Left lung (tissue), 10 donors: ENCODE measurements around the gene DNA2. TPM values are rescaled to one million over a fixed set of nuclear protein-coding genes. Genes with fewer than 3 reads are reported as not detected.

Source experiments
- ATAC-seq: fragments of 200-7000 bp; cut with Tn5 transposase; one replicate; pipeline ENCODE4 v1.9.1; 2020; ENCODE audit warnings: moderate library complexity
- DNase-seq, 4 donors: peaks; one replicate each; pipeline ENCODE4 v3.0.0-alpha.2; 2013 to 2020
- H3K27ac ChIP-seq, 2 donors: fragments of 200-600 bp; sonication (generic) in 1 of 2; one replicate each; pipeline versions ENCODE4 v1.5.0 to v1.8.0; 2020 to 2021
- H3K27me3 ChIP-seq, 2 donors: fragments of 200-600 bp; sonication (generic) in 1 of 2; one replicate each; pipeline versions ENCODE4 v1.5.0 to v1.8.0; 2020 to 2021
- H3K36me3 ChIP-seq, 2 donors: fragments of 200-600 bp; sonication (generic) in 1 of 2; one replicate each; pipeline versions ENCODE4 v1.5.0 to v1.8.0; 2020 to 2021
- H3K4me1 ChIP-seq, 2 donors: fragments of 200-600 bp; one replicate each; pipeline ENCODE4 v1.8.0; 2021
- H3K4me3 ChIP-seq, 2 donors: fragments of 200-600 bp; sonication (generic) in 1 of 2; one replicate each; pipeline versions ENCODE4 v1.5.0 to v1.8.0; 2020 to 2021; ENCODE audit warnings: mild to moderate bottlenecking in 1 of 2
- H3K9me3 ChIP-seq, 2 donors: fragments of 200-600 bp; sonication (generic) in 1 of 2; one replicate each; pipeline versions ENCODE4 v1.5.0 to v1.8.0; 2020 to 2021
- intact Hi-C, 2 donors: fragments of 100-400 bp; cut with DNase I; formaldehyde crosslinking; loops; one replicate each; pipeline versions ENCODE4 v1.11.2 to v1.14.2; 2022
- polyA plus RNA-seq, 6 donors: library from polyadenylated mRNA; unstranded; fragments of 120-200 nt; gene quantifications; one replicate each; pipeline ENCODE4 v1.2.1, GENCODE V29; 2013; ENCODE audit not compliant: insufficient read length in 6 of 6
- total RNA-seq, 2 donors: library from RNA; stranded (reverse); fragmentation: NEBNext Ultra II Directional; extraction: Animal tissue kit (Norgen Biotek cat#: 25700); gene quantifications; one replicate each; pipeline ENCODE4 v1.2.1, GENCODE V29; 2021
- TF ChIP-seq, protein P1 (sequence below), 2 donors: fragments of 200-600 bp; sonication (generic) in 1 of 2; IDR thresholded peaks; one replicate each; pipeline versions ENCODE4 v1.5.0 to v1.8.0; 2021; ENCODE audit warnings: antibody characterized with exemption in 2 of 2
- donor health status: DM: no; HTN: yes; CAD: no.
- donor health status: DM: no; HTN: no; CAD: no.

Gene DNA2
- total and polyA plus RNA-seq, 8 donors, result 7.2 to 14.6 (median 10.3) TPM

- DNase-seq (no peak), ATAC-seq (no peak)
- no peaks in the 10 kb centered on the region for H3K9me3 ChIP-seq
- intact Hi-C loops, result no loop called here
- TF ChIP-seq, protein P1, sequence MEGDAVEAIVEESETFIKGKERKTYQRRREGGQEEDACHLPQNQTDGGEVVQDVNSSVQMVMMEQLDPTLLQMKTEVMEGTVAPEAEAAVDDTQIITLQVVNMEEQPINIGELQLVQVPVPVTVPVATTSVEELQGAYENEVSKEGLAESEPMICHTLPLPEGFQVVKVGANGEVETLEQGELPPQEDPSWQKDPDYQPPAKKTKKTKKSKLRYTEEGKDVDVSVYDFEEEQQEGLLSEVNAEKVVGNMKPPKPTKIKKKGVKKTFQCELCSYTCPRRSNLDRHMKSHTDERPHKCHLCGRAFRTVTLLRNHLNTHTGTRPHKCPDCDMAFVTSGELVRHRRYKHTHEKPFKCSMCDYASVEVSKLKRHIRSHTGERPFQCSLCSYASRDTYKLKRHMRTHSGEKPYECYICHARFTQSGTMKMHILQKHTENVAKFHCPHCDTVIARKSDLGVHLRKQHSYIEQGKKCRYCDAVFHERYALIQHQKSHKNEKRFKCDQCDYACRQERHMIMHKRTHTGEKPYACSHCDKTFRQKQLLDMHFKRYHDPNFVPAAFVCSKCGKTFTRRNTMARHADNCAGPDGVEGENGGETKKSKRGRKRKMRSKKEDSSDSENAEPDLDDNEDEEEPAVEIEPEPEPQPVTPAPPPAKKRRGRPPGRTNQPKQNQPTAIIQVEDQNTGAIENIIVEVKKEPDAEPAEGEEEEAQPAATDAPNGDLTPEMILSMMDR (IDR thresholded peaks at IDR 0.05), result no peak
- H3K36me3 ChIP-seq, result peaks cover 0 to 11% of the 10 kb centered on the region in 2 donors
- no peak overlapping the region for H3K4me3 ChIP-seq
- no peaks in the 10 kb centered on the region for H3K4me1 ChIP-seq
- H3K27me3 ChIP-seq, result no peaks in the 10 kb centered on the region
- no peak overlapping the region for H3K27ac ChIP-seq
These were observed 25.6 kb downstream of the DNA2 start for GRCh38 chr10:68446179-68446578.

DNA sequence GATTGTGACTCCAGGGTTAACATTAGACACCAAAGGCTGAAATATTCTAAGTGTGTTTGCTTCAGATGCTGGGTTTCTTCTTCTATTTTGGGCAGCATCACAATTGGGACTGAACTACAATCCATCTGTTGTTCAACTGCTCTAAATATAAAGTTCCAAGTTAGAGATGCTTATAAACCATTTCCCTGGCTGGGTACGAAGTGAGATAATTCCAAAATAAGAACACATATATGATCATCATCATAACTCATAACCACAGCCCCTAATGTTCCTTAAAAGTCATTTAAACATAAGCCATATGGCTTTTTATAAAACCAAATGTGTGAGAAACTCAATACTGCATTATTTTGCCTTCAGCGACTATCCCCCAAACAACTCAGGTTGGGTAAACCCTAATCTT, 28.8 kb downstream of the DNA2 start:
- Histone ChIP-seq H3K9me3 (no peaks in the 10 kb centered on the region), H3K36me3 (peaks cover 0 to 18% of the 10 kb centered on the region in 2 donors), H3K4me3 (no peak overlapping the region), H3K4me1 (no peaks in the 10 kb centered on the region), H3K27ac (no peak overlapping the region), H3K27me3 (no peaks in the 10 kb centered on the region)
- no peak for DNase-seq
- TF ChIP-seq, protein P1 (IDR thresholded peaks at IDR 0.05), result no peak
- intact Hi-C loops, result no loop called here
- ATAC-seq, result no peak

DNA sequence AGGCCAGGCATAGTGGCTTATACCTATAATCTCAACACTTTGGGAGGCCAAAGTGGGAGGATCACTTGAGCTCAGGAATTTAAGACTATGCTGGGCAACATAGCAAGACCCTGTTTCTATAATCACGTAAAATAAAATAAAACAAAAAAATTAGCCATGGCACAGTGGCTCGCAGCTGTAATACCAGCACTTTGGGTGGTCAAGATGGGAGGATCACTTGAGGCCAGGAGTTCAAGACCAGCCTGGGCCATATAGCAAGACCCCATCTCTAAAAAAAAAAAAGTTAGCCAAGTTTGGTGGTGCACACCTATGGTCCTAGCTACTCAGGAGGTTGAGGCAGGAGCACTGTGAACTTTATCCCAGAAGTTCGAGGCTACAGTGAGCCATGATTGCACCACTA, 30.9 kb downstream of the DNA2 start:
- H3K9me3 ChIP-seq, result no peaks in the 10 kb centered on the region
- no peaks in the 10 kb centered on the region for H3K4me1 ChIP-seq
- TF ChIP-seq, protein P1 (IDR thresholded peaks at IDR 0.05), result no peak
- ATAC-seq (no peak), DNase-seq (no peak)
- no peaks in the 10 kb centered on the region for H3K27me3 ChIP-seq
- intact Hi-C loops, result no loop called here
- H3K36me3 ChIP-seq, result peaks cover 0 to 22% of the 10 kb centered on the region in 2 donors
- H3K4me3 ChIP-seq, result no peak overlapping the region
- no peak overlapping the region for H3K27ac ChIP-seq

- Histone ChIP-seq H3K9me3 (no peaks in the 10 kb centered on the region), H3K4me1 (no peaks in the 10 kb centered on the region), H3K27ac (no peak overlapping the region), H3K27me3 (no peaks in the 10 kb centered on the region), H3K4me3 (no peak overlapping the region), H3K36me3 (peaks cover 0 to 24% of the 10 kb centered on the region in 2 donors)
- TF ChIP-seq, protein P1 (IDR thresholded peaks at IDR 0.05), result no peak
- DNase-seq (no peak), ATAC-seq (no peak)
- intact Hi-C loops, result no loop called here
These were observed 36.0 kb downstream of the DNA2 start for GRCh38 chr10:68435803-68436202.

- Histone ChIP-seq H3K27ac (no peak overlapping the region), H3K4me3 (no peak overlapping the region), H3K27me3 (no peaks in the 10 kb centered on the region), H3K9me3 (no peaks in the 10 kb centered on the region), H3K4me1 (no peaks in the 10 kb centered on the region), H3K36me3 (peaks cover 0 to 19% of the 10 kb centered on the region in 2 donors)
- no peak for ATAC-seq
- intact Hi-C loops, result no loop called here
- DNase-seq, result no peak
- TF ChIP-seq, protein P1 (IDR thresholded peaks at IDR 0.05), result no peak
These were observed 37.1 kb downstream of the DNA2 start for GRCh38 chr10:68434657-68435056.
